Nephron progenitor cell (in vitro differentiated cells): ENCODE measurements around the gene DRAP1.

Experiments used
- DNase-seq: peaks from one replicate; pipeline ENCODE4 v3.0.0; 2021
- H3K27ac Mint-ChIP-seq: 2 replicates; pipeline ENCODE4 v1.8.0; 2021; ENCODE audit warnings: mild to moderate bottlenecking, moderate library complexity, mixed read lengths
- H3K27me3 Mint-ChIP-seq: 2 replicates; pipeline ENCODE4 v1.8.0; 2021; ENCODE audit warnings: mild to moderate bottlenecking, low read depth, mixed read lengths; ENCODE audit not compliant: poor library complexity
- H3K36me3 Mint-ChIP-seq: 2 replicates; pipeline ENCODE4 v1.8.0; 2021; ENCODE audit warnings: low read depth, mixed read lengths
- H3K4me1 Mint-ChIP-seq: 2 replicates; pipeline ENCODE4 v1.8.0; 2021; ENCODE audit warnings: mixed read lengths
- H3K4me3 Mint-ChIP-seq: 2 replicates; pipeline ENCODE4 v1.8.0; 2021; ENCODE audit warnings: mild to moderate bottlenecking, moderate library complexity, mixed read lengths
- H3K9me3 Mint-ChIP-seq: 2 replicates; pipeline ENCODE4 v1.8.0; 2021; ENCODE audit warnings: mild to moderate bottlenecking, moderate library complexity, mixed read lengths
- TF ChIP-seq, protein P1 (sequence below): fragments of 200-600 bp; sonication (generic); IDR thresholded peaks from 2 replicates; pipeline ENCODE4 v1.5.0; 2021; ENCODE audit warnings: antibody characterized with exemption

Gene DRAP1

DNA sequence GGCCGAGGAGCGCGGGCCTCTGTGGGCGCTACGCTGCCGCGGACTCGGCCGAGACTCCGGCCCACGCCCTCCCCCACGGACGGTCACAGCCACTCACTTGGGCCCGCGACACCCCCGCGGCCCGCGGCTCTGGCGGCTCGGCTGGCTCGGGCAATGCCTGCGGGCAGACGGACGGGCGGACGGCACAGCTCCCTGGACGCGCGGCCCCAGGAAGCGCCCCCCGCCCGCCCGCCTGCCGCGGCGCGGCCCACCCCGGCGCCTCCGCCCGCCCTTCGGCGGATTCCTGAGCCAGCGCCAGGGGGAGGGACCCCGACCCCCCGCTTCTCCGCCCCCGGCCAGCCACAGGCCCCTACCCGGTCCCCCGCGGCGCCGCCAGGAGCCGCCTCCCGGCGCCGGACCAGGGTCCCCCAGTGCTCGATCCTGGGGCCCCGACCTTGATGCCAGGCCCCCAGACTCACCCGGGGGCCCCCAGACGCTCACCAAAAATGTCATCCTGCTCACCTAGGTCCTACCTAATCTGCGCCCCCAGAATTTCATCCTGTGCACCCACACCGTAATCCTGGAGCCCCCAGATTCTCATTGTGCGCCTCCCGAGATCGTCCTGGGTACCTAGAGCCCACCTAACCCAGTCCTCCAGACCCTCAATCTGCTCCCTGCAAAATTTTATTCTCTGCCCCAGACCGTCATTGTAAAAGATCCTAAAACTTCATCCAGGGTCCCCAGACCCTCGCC is 46.5 kb upstream of the DRAP1 start, which contains the start of gene EFEMP2:
Gene EFEMP2, minus strand, starts transcription at position 215 of the 732 bp plus-strand sequence. CDS start 446 bp downstream, outside the sequence.
- H3K36me3 Mint-ChIP-seq: no peaks in the 10 kb centered on the region
- H3K27ac Mint-ChIP-seq: peak within 1 kb of the TSS; percentile 83
- peak; percentile 74 for DNase-seq
- no peaks in the 10 kb centered on the region for H3K9me3 Mint-ChIP-seq
- TF ChIP-seq, protein P1, sequence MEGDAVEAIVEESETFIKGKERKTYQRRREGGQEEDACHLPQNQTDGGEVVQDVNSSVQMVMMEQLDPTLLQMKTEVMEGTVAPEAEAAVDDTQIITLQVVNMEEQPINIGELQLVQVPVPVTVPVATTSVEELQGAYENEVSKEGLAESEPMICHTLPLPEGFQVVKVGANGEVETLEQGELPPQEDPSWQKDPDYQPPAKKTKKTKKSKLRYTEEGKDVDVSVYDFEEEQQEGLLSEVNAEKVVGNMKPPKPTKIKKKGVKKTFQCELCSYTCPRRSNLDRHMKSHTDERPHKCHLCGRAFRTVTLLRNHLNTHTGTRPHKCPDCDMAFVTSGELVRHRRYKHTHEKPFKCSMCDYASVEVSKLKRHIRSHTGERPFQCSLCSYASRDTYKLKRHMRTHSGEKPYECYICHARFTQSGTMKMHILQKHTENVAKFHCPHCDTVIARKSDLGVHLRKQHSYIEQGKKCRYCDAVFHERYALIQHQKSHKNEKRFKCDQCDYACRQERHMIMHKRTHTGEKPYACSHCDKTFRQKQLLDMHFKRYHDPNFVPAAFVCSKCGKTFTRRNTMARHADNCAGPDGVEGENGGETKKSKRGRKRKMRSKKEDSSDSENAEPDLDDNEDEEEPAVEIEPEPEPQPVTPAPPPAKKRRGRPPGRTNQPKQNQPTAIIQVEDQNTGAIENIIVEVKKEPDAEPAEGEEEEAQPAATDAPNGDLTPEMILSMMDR: no peak
- peak within 1 kb of the TSS; percentile 91 for H3K4me3 Mint-ChIP-seq
- H3K27me3 Mint-ChIP-seq: no peaks in the 10 kb centered on the region
- H3K4me1 Mint-ChIP-seq: peaks cover 38% of the 10 kb centered on the region

DNA sequence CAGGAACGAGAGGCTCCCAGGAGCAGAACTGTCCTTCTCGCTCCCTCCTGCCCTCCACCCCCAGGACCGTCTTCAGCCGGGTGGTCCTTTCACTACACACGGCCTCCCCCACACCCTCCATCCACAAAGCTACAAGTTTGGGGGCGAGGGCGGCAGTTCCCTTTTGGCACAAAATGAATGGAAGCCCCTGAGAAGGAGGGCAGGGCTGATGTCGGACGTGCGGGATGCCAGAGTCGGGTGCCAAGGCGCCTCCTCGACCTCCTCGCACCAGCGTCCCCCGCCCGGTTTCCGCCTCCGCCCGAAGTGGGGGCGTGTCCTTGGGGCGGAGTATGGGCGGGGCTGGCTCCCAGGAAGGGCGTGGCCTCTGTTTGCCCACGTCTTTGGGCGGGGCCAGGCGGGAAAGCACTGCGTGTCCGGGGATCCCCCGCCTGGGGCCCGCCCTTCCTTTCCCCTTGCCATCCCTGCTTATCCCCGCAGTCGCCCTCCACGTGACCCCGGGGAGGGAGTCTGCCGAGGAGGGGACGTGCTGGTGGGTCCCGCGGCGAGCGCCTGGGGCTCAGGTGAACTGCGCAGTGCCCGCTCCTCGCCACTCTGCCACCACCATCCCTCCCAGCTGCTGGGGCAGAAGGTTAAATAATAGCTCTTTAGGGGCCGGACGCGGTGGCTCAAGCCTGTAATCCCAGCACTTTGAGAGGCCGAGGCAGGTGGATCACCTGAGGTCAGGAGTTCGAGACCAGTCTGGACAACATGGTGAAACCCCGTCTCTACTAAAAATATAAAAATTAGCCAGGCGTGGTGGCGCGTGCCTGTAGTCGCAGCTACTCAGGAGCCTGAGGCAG is 45.7 kb upstream of the DRAP1 start:
- peaks cover 39% of the 10 kb centered on the region for H3K4me1 Mint-ChIP-seq
- peak; percentile 98 for DNase-seq
- H3K27me3 Mint-ChIP-seq: no peaks in the 10 kb centered on the region
- H3K4me3 Mint-ChIP-seq: peak overlapping the region; percentile 91
- TF ChIP-seq, protein P1: no peak
- H3K27ac Mint-ChIP-seq: peak overlapping the region; percentile 83
- H3K36me3 Mint-ChIP-seq: no peaks in the 10 kb centered on the region
- no peaks in the 10 kb centered on the region for H3K9me3 Mint-ChIP-seq

DNA sequence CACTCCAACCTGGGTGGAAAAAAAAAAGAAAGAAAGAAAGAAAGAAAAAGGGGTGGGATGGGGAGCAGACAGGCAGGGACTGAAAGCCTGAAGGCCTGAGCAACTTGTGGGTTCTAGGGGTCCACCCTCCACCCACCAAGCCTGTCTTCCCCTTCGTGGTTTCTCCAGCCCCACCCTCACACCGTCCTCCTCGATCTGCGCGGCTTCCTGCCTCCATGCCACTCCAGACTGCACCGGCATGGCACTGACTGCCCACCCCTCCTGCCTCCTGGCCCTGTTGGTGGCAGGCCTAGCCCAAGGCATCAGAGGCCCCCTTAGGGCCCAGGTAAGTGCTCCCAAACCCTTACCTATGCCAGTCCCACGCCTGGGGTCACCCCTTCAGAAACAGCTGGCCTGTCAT is 39.6 kb upstream of the DRAP1 start, which contains the start of gene CTSW:
Gene CTSW, plus strand, starts transcription at position 221 of the 400 bp plus-strand sequence. Its CDS starts 18 bp downstream, at position 239.
- Mint-ChIP-seq H3K27ac (peak within 1 kb of the TSS; percentile 32), H3K4me3 (no peak within 1 kb of the TSS), H3K4me1 (peaks cover 13% of the 10 kb centered on the region), H3K9me3 (no peaks in the 10 kb centered on the region), H3K36me3 (peaks cover 10% of the 10 kb centered on the region), H3K27me3 (no peaks in the 10 kb centered on the region)
- TF ChIP-seq, protein P1: no peak
- no peak for DNase-seq

GRCh38 chr11:65880027-65880426 is 39.2 kb upstream of the DRAP1 start:
- Mint-ChIP-seq H3K27ac (no peak overlapping the region), H3K9me3 (no peaks in the 10 kb centered on the region), H3K36me3 (peaks cover 14% of the 10 kb centered on the region), H3K4me3 (no peak overlapping the region), H3K27me3 (no peaks in the 10 kb centered on the region), H3K4me1 (peaks cover 15% of the 10 kb centered on the region)
- no peak for DNase-seq
- TF ChIP-seq, protein P1: no peak

DNA sequence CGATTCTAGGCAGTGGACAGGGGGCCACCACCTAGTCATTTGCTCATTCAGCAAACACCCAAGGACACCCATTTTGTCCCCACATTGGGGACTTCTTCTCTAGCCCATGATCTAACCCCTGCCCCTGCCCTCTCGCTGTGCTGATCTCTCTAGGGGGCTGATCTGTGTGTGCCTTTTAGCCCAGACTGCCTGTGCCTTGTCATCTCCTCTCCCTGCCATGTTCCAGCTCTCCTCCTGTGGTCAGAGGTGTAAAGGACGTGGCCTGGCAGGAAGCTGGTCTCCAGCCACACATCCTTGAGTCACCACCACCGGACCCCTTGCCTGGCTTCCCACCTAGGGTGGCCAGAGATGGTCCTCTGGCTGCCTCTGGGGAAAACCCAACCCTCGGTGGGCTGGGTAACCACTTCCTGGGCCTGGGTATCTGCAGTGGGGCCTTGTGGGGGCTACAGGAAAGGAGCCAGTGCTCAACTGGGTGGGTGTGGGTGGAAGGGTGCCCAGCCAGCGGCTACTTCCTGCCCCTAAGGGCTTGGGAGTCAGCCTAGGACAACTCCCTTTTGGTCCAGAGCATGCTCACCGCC is 38.3 kb upstream of the DRAP1 start:
- H3K36me3 Mint-ChIP-seq: peaks cover 23% of the 10 kb centered on the region
- no peak for DNase-seq
- TF ChIP-seq, protein P1: no peak
- peaks cover 15% of the 10 kb centered on the region for H3K4me1 Mint-ChIP-seq
- H3K4me3 Mint-ChIP-seq: no peak overlapping the region
- H3K9me3 Mint-ChIP-seq: no peaks in the 10 kb centered on the region
- no peak overlapping the region for H3K27ac Mint-ChIP-seq
- H3K27me3 Mint-ChIP-seq: no peaks in the 10 kb centered on the region
